ENCODE data around the gene CLASP2. TPM values are rescaled to one million over a fixed set of nuclear protein-coding genes. Genes with fewer than 3 reads are reported as not detected.

Gene CLASP2
- total RNA-seq, 1 donor from 2014 or later: 125 TPM

DNA sequence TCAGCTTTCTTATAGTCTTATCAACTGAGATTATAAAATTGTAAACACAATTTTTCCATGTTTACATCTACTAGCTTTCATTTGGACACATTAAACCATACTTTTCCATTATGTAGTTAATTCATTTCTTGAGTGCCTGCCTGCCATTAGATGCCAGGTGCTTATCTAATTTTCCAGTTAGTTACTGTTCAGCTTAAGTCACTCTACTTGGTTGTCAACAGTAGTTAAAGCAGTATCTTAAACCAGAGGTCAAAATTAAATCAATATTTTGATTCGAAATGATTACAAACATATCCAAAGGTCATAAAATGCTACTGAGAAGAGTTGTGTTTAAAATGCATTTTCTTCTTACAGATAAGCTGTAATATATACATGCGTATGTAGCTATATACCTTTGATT lies 221.6 kb downstream of the CLASP2 start:
- no peak overlapping the region for H2AFZ ChIP-seq (replicated peaks)
- H3K9ac ChIP-seq: no peak overlapping the region
- no peak for TF ChIP-seq EZH2phosphoT487 (IDR thresholded peaks at IDR 0.05)
- no peak for TF ChIP-seq EZH2 (IDR thresholded peaks at IDR 0.05)
- no peak for TF ChIP-seq CTCF (IDR thresholded peaks at IDR 0.05)
- Mint-ChIP-seq H3K9me3 (no peaks in the 10 kb centered on the region), H3K27ac (no peak overlapping the region), H3K36me3 (peaks cover 12% of the 10 kb centered on the region), H3K4me3 (no peak overlapping the region), H3K4me1 (no peaks in the 10 kb centered on the region), H3K27me3 (ENCODE audit: insufficient read depth, low read depth) (peaks cover 2% of the 10 kb centered on the region)
- no peak for DNase-seq (ENCODE audit: low spot score)
- no peaks in the 10 kb centered on the region for H3K79me2 ChIP-seq (ENCODE audit: low read depth)
- H3F3A ChIP-seq (ENCODE audit: low read depth): no peaks in the 10 kb centered on the region
- no peaks in the 10 kb centered on the region for H4K20me1 ChIP-seq (ENCODE audit: low read depth)
- no peak overlapping the region for H3K4me3 ChIP-seq
- no peaks in the 10 kb centered on the region for H3K4me1 ChIP-seq
- peaks cover 8% of the 10 kb centered on the region for H3K36me3 ChIP-seq
- no peaks in the 10 kb centered on the region for H3K27me3 ChIP-seq
- no peak overlapping the region for H3K27ac ChIP-seq
- no peaks in the 10 kb centered on the region for H3K9me3 ChIP-seq (ENCODE audit: low read depth)
- no peak overlapping the region for H3K4me2 ChIP-seq

DNA sequence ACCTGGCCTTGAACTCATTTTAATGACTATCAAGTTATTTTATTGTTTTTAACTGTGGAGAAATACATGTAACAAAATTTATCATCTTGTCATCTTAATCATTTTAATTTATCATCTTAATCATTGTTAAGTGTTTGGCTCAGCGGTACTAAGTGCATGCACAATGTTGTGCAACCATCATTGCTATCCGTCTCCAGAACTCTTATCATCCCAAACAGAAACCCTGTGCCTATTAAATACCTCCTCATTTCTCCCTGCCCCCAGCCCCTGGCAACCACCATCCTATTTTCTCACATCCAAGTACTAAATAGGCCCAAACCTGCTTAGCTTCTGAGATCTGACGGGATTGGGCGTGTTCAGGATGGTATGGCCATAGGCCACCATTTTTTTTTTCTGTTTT lies 226.3 kb downstream of the CLASP2 start:
- TF ChIP-seq EZH2 (IDR thresholded peaks at IDR 0.05) (no peak), CTCF (IDR thresholded peaks at IDR 0.05) (no peak), EZH2phosphoT487 (IDR thresholded peaks at IDR 0.05) (no peak)
- no peaks in the 10 kb centered on the region for H3F3A ChIP-seq (ENCODE audit: low read depth)
- H3K27me3 ChIP-seq: no peaks in the 10 kb centered on the region
- H3K79me2 ChIP-seq (ENCODE audit: low read depth): no peaks in the 10 kb centered on the region
- H4K20me1 ChIP-seq (ENCODE audit: low read depth): no peaks in the 10 kb centered on the region
- H3K4me2 ChIP-seq: no peak overlapping the region
- H3K4me1 ChIP-seq: no peaks in the 10 kb centered on the region
- Mint-ChIP-seq H3K36me3 (no peaks in the 10 kb centered on the region), H3K27me3 (ENCODE audit: insufficient read depth, low read depth) (peaks cover 2% of the 10 kb centered on the region), H3K4me3 (no peak overlapping the region), H3K27ac (no peak overlapping the region), H3K4me1 (no peaks in the 10 kb centered on the region), H3K9me3 (no peaks in the 10 kb centered on the region)
- no peaks in the 10 kb centered on the region for H3K9me3 ChIP-seq (ENCODE audit: low read depth)
- H3K36me3 ChIP-seq: no peaks in the 10 kb centered on the region
- no peak for DNase-seq (ENCODE audit: low spot score)
- no peak overlapping the region for H3K9ac ChIP-seq
- no peak overlapping the region for H3K4me3 ChIP-seq
- no peak overlapping the region for H2AFZ ChIP-seq (replicated peaks)
- no peak overlapping the region for H3K27ac ChIP-seq

DNA sequence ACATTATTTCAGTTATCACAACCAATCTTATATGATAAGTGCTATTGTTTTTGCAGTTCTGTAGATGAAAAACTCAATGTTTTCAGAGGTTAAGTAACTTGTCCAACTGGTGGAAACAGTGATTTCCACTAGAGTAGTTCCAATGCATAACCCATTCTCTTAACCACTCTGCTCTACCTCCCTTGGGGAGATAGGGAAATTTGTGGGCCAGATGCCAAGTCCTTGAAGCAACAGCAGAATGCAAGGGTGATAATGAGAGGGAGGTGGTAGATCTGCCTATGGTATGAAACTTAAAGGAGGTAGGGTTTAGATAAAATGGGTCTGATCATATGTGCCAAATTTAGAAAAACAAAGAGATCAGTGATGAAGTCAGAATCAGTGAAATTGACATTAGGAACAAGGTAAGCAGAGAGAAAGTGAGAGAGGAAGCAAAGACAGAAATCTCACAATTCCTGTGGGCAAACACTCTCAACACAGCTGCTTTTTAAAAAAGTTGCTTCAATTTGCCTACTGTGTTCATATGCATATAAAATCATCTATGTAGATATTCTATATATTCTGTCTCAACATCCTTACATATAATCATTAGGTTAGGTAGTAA lies 227.3 kb downstream of the CLASP2 start:
- peaks cover 2% of the 10 kb centered on the region for H3K27me3 Mint-ChIP-seq (ENCODE audit: insufficient read depth, low read depth)
- Histone ChIP-seq H3F3A (ENCODE audit: low read depth) (no peaks in the 10 kb centered on the region), H3K9ac (no peak overlapping the region), H3K4me2 (no peak overlapping the region), H3K27ac (no peak overlapping the region), H3K9me3 (ENCODE audit: low read depth) (no peaks in the 10 kb centered on the region), H4K20me1 (ENCODE audit: low read depth) (no peaks in the 10 kb centered on the region), H3K4me3 (no peak overlapping the region), H3K27me3 (no peaks in the 10 kb centered on the region), H3K36me3 (no peaks in the 10 kb centered on the region), H3K79me2 (ENCODE audit: low read depth) (no peaks in the 10 kb centered on the region), H3K4me1 (no peaks in the 10 kb centered on the region), H2AFZ (replicated peaks) (no peak overlapping the region)
- no peaks in the 10 kb centered on the region for H3K9me3 Mint-ChIP-seq
- no peak overlapping the region for H3K27ac Mint-ChIP-seq
- H3K4me1 Mint-ChIP-seq: no peaks in the 10 kb centered on the region
- no peak for DNase-seq (ENCODE audit: low spot score)
- no peaks in the 10 kb centered on the region for H3K36me3 Mint-ChIP-seq
- H3K4me3 Mint-ChIP-seq: no peak overlapping the region
- TF ChIP-seq EZH2 (IDR thresholded peaks at IDR 0.05) (no peak), CTCF (IDR thresholded peaks at IDR 0.05) (no peak), EZH2phosphoT487 (IDR thresholded peaks at IDR 0.05) (no peak)

All from neural progenitor cell (in vitro differentiated cells).